DMS114 treated with DMSO at 0.1 percent for 48 hours (cell line): Measurements from ENCODE around the gene MORN4.
"Not testable (repeated sequence)": the region's sequence is repeated elsewhere in the genome, so short reads cannot be mapped to it uniquely, and the experiment has no call there.

Experiments
- DNase-seq: peaks from one replicate; lab custom pipeline; 2025; ENCODE audit not compliant: unreplicated experiment; lab: John Stamatoyannopoulos, UW

Gene MORN4

DNA sequence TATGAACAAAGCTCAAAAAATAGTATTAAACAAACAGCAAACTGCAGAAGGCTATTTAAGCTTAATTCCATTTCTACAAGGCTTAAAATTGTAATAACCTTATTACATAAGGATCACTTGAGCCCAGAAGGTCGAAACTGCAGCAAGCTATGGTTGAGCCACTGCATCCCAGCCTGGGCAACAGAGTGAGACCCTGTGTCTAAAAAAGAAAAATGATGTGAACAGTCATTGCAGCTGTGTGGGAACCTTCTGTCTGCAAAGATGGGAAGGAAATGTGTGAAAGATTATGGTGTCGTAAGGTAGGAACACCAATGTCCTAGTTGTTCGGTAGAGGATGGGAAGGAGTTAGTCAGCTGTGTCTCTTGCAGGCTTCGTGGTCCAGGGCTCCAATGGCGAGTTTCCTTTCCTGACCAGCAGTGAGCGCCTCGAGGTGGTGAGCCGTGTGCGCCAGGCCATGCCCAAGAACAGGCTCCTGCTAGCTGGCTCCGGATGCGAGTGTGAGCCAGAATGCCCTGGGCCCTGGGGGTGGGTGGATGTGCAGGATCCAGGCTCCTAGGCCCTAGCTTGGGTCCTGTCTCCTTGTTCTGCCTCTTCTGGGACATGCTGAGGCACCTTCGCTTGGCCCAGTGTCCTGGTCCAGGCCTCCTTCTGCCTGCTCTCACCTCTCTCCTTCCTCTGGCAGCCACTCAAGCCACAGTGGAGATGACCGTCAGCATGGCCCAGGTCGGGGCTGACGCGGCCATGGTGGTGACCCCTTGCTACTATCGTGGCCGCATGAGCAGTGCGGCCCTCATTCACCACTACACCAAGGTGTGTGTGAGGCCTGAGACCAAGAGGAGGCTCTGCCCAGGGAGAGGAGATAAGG lies 34.7 kb downstream of the MORN4 start:
- DNase-seq = no peak

- no peak for DNase-seq
Observed at GRCh38 chr10:97597778-97598177, 35.5 kb downstream of the MORN4 start.

DNA sequence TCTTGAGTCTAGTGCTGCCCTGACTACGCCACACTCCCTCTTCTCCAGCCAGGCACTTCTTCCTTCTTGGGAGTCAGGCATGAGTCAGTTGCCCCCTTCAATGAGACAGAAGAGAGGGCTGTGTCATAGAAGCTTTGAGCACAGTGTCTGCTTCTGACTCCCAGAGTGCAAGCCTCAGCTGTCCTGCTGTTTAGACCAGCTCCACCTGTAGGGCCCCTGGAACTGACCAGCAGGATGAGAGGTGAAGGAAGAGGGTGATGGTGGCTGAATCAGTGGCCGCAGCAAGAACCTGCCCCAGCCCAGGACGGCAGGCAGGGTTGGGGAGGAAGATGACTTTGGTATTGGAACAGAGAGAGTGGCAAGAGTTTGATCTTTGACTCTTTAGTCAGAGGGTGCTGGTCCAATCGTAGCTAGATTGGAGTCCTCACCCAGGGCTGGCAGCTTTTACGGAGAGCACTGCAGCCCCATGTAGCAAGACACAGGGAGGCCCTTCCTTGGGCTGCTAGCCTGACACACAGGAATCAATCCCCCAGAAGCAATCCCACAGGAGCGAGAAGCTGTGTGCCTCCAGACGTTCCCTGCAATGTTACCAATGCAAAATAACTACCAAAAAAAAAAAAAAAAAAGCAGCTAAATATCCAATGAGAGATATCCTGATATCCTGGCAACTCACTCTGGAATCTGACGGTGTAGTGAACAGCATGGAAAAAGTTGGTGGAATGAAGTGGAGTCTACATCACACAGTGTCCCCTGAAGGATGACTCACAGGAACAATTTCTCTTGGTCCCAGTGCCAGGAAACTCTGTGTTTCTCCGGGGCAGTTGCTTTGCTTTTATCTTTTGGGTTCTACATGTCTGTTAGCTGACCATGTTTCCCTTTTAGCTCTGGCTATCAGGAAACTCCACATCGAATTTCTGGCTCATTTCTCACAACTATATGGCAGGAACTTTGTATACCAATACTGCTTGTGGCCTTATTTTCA lies 36.9 kb downstream of the MORN4 start:
- no peak for DNase-seq

- no peak for DNase-seq
Observed at GRCh38 chr10:97593421-97593820, 39.9 kb downstream of the MORN4 start.

DNA sequence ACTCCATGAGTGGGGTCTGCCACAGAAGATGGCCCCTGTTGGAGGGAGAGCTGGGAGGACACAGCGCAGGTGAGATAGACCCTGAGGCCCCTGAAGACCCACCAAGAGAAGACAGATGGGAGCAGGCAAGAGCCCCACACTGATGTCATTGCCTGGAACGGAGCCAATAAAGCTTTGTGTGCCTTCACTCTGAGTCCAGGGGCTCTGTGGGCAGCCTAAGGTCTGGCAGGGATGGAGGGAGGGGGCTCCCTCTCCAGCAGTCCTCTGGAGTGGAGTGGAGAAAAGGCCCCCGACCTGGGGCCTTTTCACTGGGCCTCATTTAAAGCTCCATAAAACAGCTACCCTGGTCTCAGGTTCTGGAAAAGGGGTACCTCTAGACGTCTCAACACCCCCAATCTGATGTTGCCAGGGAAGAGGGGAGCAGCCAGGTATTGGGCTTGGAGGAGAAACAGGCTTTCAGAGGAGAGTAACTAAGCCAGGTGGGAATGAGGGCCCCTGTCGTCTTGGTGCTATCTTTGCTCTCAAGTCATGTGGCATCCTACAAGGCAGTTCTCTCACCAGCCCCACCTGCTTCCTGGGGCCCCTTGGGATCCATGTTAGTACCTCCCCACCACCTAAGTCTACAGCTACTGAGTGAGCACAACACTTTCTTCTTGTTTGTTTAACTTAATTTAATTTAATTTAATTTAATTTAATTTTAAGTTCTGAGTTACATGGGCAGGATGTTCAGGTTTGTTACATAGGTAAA lies 42.4 kb downstream of the MORN4 start:
- no peak for DNase-seq

DNA sequence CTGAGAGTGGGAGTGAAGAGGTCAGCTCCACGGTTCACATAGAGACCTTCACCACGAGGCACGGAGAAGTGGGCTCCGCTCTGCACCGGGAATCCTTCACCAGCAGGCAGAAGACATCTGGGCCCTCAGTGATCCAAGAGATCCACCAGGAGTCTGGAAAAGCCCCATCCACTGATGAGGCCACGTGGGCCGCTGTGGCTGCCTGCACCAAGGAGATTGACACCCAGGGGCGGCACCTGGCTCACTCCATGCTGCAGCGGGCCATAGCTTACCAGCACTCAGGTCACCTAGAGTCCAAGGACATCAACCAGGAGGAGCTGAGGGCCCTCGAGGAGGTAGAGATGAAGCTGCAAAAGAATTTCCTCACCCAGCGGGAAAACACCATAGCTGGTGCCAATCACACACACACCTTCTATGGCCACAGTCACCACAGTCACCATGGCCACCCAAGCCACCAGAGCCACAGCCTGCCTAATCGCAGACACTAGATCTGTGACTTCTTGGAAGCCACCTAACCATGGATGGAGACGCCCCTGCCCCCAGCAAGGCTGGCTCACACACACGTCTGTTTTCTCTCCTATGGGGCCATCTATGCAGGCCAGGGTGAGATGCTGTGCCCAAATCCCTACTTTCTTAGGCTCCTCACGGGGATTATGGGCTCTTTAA lies 43.1 kb downstream of the MORN4 start:
- DNase-seq = no peak

- no peak for DNase-seq
Observed at GRCh38 chr10:97589479-97589878, 43.8 kb downstream of the MORN4 start, which contains the start of gene C10orf62. Gene C10orf62 (plus strand): TSS chr10:97589721. CDS start chr10:97589898, 177 bp downstream.

GRCh38 chr10:97587183-97587582 lies 46.1 kb downstream of the MORN4 start:
- no peak for DNase-seq

GRCh38 chr10:97585439-97585811 lies 47.9 kb downstream of the MORN4 start:
- no peak for DNase-seq

DNA sequence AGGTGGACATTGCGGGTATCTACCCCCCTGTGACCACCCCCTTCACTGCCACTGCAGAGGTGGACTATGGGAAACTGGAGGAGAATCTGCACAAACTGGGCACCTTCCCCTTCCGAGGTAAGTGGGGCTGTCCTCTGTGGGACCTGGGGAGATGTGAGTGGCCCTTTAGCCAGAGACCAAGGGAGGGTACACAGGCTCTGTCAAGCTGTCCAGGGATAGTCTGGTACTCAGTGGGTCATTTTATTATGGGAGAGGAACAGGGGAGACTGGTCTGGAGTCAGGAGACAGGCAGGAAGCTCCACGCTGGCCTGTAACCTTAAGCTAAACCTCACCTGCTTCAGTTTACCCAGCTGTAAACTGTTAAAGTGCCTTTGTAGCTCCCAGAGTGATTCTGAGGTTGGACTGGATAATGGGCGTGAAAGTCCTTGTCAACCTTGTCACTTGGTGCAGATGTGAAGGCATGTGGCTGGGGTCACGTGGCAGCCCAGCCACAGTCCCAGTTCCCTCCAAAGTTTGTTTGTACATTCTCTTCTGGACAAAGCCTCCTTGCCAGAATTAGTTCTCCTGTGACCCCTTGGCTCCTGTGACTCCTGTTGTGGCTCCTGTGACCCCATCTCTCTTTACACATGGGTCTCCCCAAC lies 48.4 kb downstream of the MORN4 start:
- DNase-seq = no peak

- no peak for DNase-seq
Observed at GRCh38 chr10:97584060-97584797, 49.1 kb downstream of the MORN4 start, which contains the start of gene HOGA1. Gene HOGA1 (plus strand): TSS chr10:97584389. CDS start chr10:97584704, 315 bp downstream.

DNA sequence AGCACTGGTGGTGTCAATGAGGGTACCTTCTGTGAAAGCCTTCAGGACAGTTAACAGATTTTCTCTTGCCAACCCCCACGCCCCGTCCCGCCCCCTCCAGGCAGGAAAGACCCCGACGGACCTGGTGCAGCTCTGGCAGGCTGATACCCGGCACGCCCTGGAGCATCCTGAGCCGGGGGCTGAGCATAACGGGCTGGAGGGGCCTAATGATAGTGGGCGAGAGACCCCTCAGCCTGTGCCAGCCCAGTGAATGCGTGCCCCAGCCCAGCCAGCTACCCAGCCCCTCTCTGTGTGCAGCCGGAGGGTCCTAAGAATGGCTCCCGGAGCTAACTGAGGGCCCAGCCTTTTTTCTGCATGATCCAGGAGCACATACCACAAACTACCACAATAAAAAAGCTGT lies 49.8 kb downstream of the MORN4 start:
- DNase-seq = no peak

DNA sequence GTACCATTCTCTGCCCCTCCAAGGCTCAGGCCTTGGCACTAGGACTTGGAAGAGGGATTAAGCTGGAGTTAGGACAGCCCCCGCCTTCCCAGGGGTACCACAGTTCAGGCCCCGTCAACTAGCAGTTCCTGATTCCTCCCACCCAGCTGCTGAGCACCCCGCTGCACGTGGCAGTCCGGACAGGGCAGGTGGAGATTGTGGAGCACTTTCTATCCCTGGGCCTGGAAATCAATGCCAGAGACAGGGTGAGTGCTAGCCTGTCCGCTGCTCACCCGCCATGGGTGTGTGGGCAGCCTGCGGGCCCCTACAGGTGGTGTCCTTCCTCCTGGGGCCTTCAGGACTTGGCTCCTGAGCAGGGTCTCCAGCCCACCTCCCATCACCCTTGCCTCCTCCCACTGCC lies 51.1 kb downstream of the MORN4 start:
- DNase-seq = no peak

- DNase-seq = no peak
Observed at GRCh38 chr10:97580421-97581367, 52.6 kb downstream of the MORN4 start.

GRCh38 chr10:97578171-97578844 lies 55.0 kb downstream of the MORN4 start:
- DNase-seq = no peak

GRCh38 chr10:97577701-97578100 lies 55.6 kb downstream of the MORN4 start:
- no peak for DNase-seq

DNA sequence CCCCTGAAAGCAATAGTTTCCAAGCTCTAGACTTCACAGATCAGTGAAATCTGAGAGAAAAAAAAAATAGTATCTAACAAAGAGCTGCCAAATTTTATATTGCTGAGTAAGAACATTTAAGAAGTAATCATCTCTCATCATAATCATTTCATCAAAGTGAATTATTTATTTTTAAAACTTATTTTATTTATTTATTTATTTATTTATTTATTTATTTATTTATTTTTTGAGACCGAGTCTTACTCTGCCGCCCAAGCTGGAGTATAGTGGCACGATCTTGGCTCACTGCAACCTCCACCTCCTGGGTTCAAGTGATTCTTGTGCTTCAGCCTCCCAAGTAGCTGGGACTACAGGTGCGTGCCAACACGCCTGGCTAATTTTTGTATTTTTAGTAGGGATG lies 56.8 kb downstream of the MORN4 start:
- DNase-seq = not testable (repeated sequence)
